ENCODE measurements around the gene NBAS.

Gene NBAS

DNA sequence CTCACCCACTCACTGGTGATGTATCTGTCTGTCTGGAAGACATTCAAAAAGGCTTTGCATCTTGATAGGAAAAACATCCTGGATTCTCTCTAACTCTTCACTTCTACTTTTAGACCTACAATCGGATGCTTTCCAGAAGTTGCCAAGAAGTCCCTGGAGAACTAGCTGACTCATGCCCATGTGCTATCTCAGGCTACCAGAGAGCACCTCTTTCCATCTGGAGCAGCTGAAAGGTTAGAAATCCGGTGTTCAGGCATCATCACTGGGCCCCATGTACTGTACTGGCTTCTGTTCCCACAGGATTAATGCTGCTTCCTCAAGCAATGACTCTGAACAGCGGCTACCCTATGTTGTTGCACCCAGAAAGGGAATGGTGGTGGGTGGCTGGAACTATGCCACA, 259.0 kb downstream of the NBAS start:
- Histone ChIP-seq H3K4me2 (ENCODE audit: low read length) (no peak overlapping the region), H2AFZ (ENCODE audit: low read depth, low read length) (no peak overlapping the region), H3K79me2 (ENCODE audit: low read length) (no peaks in the 10 kb centered on the region), H3K36me3 (replicated peaks; ENCODE audit: low read depth, low read length) (peaks cover 2% of the 10 kb centered on the region), H3K9ac (ENCODE audit: low read length) (no peak overlapping the region), H3K27me3 (ENCODE audit: low read depth, low read length) (no peaks in the 10 kb centered on the region), H3K27ac (ENCODE audit: low read length) (no peak overlapping the region), H3K9me3 (ENCODE audit: insufficient read depth, low read length) (no peaks in the 10 kb centered on the region), H3K4me3 (ENCODE audit: low read length) (no peak overlapping the region), H3K4me1 (ENCODE audit: low read length) (no peaks in the 10 kb centered on the region), H4K20me1 (ENCODE audit: insufficient read depth, low read length) (no peaks in the 10 kb centered on the region)
- no peak for TF ChIP-seq EZH2phosphoT487 (IDR thresholded peaks at IDR 0.05; ENCODE audit: low read depth)
- TF ChIP-seq, protein P1, sequence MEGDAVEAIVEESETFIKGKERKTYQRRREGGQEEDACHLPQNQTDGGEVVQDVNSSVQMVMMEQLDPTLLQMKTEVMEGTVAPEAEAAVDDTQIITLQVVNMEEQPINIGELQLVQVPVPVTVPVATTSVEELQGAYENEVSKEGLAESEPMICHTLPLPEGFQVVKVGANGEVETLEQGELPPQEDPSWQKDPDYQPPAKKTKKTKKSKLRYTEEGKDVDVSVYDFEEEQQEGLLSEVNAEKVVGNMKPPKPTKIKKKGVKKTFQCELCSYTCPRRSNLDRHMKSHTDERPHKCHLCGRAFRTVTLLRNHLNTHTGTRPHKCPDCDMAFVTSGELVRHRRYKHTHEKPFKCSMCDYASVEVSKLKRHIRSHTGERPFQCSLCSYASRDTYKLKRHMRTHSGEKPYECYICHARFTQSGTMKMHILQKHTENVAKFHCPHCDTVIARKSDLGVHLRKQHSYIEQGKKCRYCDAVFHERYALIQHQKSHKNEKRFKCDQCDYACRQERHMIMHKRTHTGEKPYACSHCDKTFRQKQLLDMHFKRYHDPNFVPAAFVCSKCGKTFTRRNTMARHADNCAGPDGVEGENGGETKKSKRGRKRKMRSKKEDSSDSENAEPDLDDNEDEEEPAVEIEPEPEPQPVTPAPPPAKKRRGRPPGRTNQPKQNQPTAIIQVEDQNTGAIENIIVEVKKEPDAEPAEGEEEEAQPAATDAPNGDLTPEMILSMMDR (IDR thresholded peaks at IDR 0.05; ENCODE audit: low read depth, low read length) = no peak

DNA sequence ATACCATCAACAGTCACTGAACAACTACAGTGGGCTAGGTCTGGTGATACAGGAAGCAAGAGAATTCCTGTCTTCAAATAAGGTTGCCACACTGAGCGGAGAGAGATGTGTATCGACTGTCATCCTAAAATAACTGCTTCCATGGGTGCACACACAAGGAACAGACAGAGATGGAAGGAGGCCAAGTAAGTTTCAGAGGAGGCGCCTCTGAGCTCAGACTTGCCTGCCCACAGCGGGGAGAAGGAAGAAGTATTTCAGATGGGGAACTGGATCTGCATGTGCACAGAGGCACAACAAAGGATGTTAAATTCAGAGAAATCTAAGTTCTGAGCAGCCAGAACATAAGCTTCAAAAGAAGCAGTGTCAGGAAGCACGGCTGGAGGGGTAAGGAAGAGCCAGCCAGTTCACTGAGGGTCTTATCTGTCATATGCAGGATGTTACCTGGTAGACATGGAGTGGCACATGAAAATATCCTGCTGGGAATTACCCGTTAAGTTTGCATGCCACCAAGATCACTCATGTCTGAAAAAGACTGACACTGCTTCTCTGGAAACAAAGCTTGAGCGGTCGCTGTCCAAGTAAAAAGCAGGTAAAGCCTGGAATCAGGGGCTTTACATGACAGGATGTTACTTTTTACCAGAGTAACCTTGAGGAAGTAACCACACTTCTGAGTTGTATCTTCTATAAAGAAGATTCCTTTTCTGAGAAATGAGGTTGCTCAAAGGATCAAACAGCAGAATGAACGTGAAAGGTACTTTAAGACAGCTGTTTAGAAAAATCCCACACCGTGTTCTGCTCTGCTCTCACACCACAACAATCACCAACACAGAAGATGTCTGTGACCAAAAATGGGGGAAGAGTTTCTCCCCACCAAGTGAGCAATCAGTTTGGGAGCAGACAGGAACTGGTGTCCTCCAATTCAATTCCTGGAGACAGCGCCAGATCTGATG, 260.2 kb downstream of the NBAS start:
- no peak overlapping the region for H3K27ac ChIP-seq (ENCODE audit: low read length)

DNA sequence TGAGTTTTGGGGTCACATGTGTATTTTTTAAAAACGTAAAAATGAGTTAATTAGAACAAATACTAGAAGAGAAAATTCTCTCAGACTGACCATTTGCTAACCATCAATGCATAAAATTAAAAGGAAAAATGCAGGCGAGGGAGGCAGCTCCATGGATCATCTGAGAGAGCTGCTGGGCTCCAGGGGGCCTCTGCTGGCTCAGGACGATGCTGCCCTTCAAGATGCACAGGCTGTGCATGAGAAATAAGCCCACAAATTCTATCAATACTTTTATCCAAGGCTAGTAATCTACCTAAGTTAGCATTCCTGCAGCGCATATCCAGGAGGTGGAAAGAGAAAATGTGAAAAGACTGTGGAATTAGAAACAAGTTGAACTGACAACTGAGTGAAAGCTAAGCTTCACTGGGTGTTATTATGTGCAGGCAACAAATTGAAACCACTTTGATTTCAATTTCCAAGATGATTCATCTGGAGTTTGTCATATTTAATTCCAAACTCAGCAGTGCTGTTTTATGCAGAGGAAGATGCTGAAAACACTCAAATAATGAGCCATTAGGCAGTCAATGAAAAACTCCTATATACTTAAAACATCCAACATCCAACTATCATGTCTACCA, 261.1 kb downstream of the NBAS start:
- H4K20me1 ChIP-seq (ENCODE audit: insufficient read depth, low read length) = no peaks in the 10 kb centered on the region
- no peaks in the 10 kb centered on the region for H3K4me1 ChIP-seq (ENCODE audit: low read length)
- TF ChIP-seq, protein P1 (IDR thresholded peaks at IDR 0.05; ENCODE audit: low read depth, low read length) = no peak
- no peak for TF ChIP-seq EZH2phosphoT487 (IDR thresholded peaks at IDR 0.05; ENCODE audit: low read depth)
- no peaks in the 10 kb centered on the region for H3K9me3 ChIP-seq (ENCODE audit: insufficient read depth, low read length)
- no peak overlapping the region for H3K4me2 ChIP-seq (ENCODE audit: low read length)
- no peak overlapping the region for H3K9ac ChIP-seq (ENCODE audit: low read length)
- no peak overlapping the region for H3K4me3 ChIP-seq (ENCODE audit: low read length)
- H3K27me3 ChIP-seq (ENCODE audit: low read depth, low read length) = no peaks in the 10 kb centered on the region
- H2AFZ ChIP-seq (ENCODE audit: low read depth, low read length) = no peak overlapping the region
- H3K27ac ChIP-seq (ENCODE audit: low read length) = no peak overlapping the region
- H3K79me2 ChIP-seq (ENCODE audit: low read length) = no peaks in the 10 kb centered on the region
- H3K36me3 ChIP-seq (replicated peaks; ENCODE audit: low read depth, low read length) = peaks cover 2% of the 10 kb centered on the region

More for the DNA sequence above, 260.2 kb downstream of the NBAS start:
- Histone ChIP-seq H3K4me1 (ENCODE audit: low read length) (no peaks in the 10 kb centered on the region), H3K9ac (ENCODE audit: low read length) (no peak overlapping the region), H3K4me2 (ENCODE audit: low read length) (no peak overlapping the region), H2AFZ (ENCODE audit: low read depth, low read length) (no peak overlapping the region), H3K79me2 (ENCODE audit: low read length) (no peaks in the 10 kb centered on the region), H3K4me3 (ENCODE audit: low read length) (no peak overlapping the region), H3K36me3 (replicated peaks; ENCODE audit: low read depth, low read length) (peaks cover 2% of the 10 kb centered on the region), H3K27me3 (ENCODE audit: low read depth, low read length) (no peaks in the 10 kb centered on the region), H4K20me1 (ENCODE audit: insufficient read depth, low read length) (no peaks in the 10 kb centered on the region), H3K9me3 (ENCODE audit: insufficient read depth, low read length) (no peaks in the 10 kb centered on the region)
- no peak for TF ChIP-seq EZH2phosphoT487 (IDR thresholded peaks at IDR 0.05; ENCODE audit: low read depth)
- TF ChIP-seq, protein P1 (IDR thresholded peaks at IDR 0.05; ENCODE audit: low read depth, low read length) = no peak

DNA sequence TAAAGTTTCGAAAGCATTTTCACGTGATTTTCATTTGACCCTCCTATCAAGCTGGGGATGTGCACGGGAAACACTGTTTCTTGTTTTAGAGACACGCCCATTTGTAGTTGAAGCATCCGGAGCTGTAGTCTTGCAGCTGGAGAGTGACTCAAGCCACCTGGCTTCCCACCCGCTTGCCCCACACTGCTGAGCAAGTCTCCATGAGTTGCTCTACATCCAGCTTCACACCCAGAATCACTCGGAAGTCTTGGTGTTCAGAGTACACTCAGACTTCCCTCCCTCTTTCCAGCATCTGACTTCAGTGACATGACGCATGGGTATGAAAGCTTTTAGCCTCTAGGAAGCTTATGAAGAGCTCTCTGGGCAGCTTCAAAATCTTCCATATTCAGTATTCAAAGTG, 262.4 kb downstream of the NBAS start:
- H2AFZ ChIP-seq (ENCODE audit: low read depth, low read length) = no peak overlapping the region
- H3K4me1 ChIP-seq (ENCODE audit: low read length) = no peaks in the 10 kb centered on the region
- no peaks in the 10 kb centered on the region for H3K27me3 ChIP-seq (ENCODE audit: low read depth, low read length)
- H3K36me3 ChIP-seq (replicated peaks; ENCODE audit: low read depth, low read length) = peaks cover 2% of the 10 kb centered on the region
- H3K4me3 ChIP-seq (ENCODE audit: low read length) = no peak overlapping the region
- H3K27ac ChIP-seq (ENCODE audit: low read length) = no peak overlapping the region
- TF ChIP-seq, protein P1 (IDR thresholded peaks at IDR 0.05; ENCODE audit: low read depth, low read length) = no peak
- no peak for TF ChIP-seq EZH2phosphoT487 (IDR thresholded peaks at IDR 0.05; ENCODE audit: low read depth)
- no peaks in the 10 kb centered on the region for H3K79me2 ChIP-seq (ENCODE audit: low read length)
- H4K20me1 ChIP-seq (ENCODE audit: insufficient read depth, low read length) = no peaks in the 10 kb centered on the region
- H3K9me3 ChIP-seq (ENCODE audit: insufficient read depth, low read length) = no peaks in the 10 kb centered on the region
- H3K4me2 ChIP-seq (ENCODE audit: low read length) = no peak overlapping the region
- no peak overlapping the region for H3K9ac ChIP-seq (ENCODE audit: low read length)
